GM13976 (cell line): ENCODE results near the gene SERPINI1.
"Not testable (repeated sequence)": the region's sequence is repeated elsewhere in the genome, so short reads cannot be mapped to it uniquely, and the experiment has no call there.

Source experiments
- DNase-seq: peaks from one replicate; pipeline ENCODE4 v3.0.0; 2012; ENCODE audit warnings: low spot score
- in situ Hi-C: fragments of 300-500 bp; cut with MboI; formaldehyde crosslinking; loops from one replicate; pipeline ENCODE4 v1.12.0; 2022; ENCODE audit warnings: low sequenced_read_pairs, mixed read lengths, inconsistent platforms; ENCODE audit not compliant: unreplicated experiment
- TF ChIP-seq, protein P1 (sequence below): IDR thresholded peaks from 2 replicates; pipeline ENCODE4 v1.5.1; 2012; ENCODE audit warnings: borderline replicate concordance, mild to moderate bottlenecking; ENCODE audit not compliant: insufficient read depth; ENCODE audit errors: extremely low read depth, missing control alignments, control extremely low read depth

Gene SERPINI1

DNA sequence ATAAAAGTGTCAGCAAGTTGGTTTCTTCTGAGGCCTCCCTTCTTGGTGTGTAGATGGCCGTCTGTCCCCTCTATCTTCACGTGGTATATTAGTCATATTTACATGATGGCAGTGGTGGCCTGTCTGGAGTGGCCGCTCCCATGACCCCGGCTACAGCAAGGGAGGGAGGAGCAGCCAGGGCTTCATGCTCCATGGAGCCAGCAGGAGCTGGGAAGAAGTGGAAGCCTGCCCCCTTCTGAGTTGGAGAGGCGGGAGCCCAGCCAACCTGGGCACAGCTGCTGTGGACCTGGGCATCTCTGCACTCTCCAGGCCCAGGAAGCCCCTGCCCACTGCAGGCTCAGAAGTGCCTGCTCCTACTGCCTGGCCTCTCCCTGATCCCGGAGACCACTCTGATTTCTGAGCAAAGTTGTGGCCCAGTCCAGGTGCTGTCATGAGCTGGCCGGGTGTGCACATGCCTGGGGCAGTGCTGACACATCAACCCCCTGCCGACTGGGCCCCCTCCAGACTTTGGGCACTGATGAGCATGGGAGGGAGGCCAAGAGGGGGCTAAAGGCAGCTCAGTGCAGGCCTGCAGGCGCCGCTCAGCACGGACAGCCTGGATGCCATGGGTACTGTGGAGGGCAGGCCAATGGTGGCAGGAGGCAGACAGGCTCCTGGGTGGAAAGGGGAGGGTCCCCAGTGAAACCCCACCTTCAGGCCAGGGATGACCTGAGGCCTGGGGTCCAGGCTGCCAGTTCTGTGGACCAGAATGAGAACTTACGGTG is 84.8 kb downstream of the SERPINI1 start:
- in situ Hi-C loops, result no loop called here
- DNase-seq, result no peak
- TF ChIP-seq, protein P1, sequence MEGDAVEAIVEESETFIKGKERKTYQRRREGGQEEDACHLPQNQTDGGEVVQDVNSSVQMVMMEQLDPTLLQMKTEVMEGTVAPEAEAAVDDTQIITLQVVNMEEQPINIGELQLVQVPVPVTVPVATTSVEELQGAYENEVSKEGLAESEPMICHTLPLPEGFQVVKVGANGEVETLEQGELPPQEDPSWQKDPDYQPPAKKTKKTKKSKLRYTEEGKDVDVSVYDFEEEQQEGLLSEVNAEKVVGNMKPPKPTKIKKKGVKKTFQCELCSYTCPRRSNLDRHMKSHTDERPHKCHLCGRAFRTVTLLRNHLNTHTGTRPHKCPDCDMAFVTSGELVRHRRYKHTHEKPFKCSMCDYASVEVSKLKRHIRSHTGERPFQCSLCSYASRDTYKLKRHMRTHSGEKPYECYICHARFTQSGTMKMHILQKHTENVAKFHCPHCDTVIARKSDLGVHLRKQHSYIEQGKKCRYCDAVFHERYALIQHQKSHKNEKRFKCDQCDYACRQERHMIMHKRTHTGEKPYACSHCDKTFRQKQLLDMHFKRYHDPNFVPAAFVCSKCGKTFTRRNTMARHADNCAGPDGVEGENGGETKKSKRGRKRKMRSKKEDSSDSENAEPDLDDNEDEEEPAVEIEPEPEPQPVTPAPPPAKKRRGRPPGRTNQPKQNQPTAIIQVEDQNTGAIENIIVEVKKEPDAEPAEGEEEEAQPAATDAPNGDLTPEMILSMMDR, result no peak

DNA sequence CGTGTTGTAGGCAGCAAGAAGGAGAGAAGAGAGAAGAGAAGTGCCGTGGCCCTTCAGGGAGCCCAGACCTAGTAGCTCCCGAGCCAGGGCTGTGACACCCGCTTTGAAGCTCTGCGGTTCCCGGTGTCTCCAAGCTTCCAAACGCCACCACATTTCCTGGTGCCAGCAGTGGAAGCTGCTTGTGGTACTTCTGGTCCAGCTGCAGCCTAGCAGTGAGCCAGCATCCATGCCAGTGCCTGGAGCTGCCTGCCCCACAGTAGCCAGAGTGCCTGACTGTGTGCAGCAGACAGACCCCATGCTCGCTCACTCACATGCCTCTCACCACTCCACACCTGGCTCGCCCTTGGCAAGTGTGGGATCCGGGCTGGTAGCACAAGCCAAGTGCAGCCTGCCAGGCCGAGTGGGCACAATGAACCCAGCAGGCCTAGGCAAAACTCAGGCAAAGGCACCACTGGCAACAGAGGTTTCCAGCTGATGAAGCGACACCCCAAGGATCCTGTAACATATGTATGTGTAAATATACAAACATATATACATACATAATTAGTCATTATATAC is 85.8 kb downstream of the SERPINI1 start:
- in situ Hi-C loops, result no loop called here
- TF ChIP-seq, protein P1, result no peak
- DNase-seq, result no peak

DNA sequence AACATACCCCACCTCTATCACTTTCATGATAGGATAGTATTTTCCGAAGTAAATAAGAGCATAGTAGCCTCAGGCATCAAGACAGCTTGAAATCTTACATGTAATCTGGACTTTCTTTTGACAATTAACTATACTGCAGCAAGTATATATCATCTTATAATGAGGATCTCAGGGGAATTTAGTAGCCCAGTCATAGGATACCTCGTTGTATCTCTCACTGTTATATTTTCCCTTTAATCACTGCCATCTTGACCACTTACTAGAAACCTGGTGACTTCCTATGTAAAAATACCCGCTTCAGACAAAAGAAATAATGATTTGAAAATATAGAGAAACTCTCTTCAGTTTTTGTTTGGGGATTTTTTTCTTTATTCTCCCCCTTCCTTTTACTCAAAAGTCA is 88.2 kb downstream of the SERPINI1 start:
- TF ChIP-seq, protein P1, result no peak
- no peak for DNase-seq
- in situ Hi-C loops, result no loop called here

DNA sequence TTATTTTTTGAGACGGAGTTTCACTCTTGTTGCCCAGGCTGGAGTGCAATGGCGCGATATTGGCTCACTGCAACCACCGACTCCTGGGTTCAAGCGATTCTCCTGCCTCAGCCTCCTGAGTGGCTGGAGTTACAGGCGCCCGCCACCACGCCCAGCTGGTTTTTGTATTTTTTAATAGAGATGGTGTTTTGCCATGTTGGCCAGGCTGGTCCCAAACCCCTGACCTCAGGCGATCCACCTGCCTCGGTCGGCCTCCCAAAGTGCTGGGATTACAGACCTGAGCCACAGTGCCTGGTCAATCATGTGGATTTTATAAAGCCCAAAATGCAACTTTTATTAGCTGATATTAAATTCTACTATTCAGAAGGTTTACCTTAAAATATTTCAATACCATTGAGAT is 92.1 kb downstream of the SERPINI1 start:
- in situ Hi-C loops, result not testable (repeated sequence)

DNA sequence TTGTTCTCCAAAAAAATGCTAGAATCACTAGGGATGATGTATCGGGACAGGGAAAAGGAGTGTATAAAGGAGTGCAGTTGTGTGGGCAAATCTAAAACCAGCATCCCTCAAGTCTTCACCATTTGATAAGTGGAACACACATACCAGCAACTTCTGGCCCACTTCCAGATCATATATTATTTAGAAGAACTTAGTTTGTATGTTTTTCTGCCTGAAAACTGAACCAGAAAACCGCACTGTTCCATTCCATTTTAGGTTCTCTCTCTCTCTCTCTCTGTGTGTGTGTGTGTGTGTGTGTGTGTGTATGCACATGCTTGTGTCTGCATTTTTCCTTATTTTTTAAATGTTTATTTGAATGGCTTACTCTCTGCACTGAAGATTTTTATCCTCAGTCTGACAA is 93.5 kb downstream of the SERPINI1 start:
- in situ Hi-C loops, result no loop called here
- no peak for DNase-seq
- TF ChIP-seq, protein P1, result no peak

More for the DNA sequence above, 92.1 kb downstream of the SERPINI1 start:
- DNase-seq, result not testable (repeated sequence)

DNA sequence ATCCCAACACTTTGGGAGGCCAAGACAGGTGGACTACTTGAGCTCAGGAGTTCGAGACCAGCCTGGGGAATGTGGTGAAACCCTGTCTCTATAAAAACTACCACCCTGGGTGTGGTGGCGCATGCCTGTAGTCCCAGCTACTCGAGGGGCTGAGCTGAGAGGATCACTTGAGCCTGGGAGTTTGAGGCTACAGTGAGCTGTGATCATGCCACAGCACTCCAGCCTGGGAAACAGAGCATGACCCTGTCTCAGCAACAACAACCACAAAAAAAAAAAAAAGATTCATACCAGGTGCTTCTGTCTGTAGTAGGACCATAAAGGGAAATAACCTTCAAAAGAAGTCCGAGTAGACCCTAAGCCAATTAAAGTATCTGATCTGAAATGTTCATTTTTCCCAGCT is 94.5 kb downstream of the SERPINI1 start:
- TF ChIP-seq, protein P1, result no peak
- no peak for DNase-seq
- in situ Hi-C loops, result no loop called here

DNA sequence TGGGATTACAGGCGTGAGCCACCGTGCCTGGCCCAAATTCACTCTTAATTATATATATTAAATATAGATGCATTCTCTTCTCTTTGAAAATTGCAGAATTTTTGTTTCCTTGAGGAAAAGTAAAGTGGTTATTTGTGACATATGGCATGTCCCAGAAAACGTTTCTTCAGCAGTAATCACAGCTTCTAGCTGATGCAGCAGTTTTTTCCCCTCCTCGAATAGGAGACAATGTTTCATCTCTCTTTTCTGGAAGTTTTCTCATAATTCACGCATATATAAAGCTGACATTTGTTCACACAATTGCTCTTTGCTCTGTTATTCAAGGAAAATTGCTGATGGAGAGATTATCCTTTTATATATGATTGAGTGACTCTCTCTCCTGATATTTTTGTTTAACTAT is 99.8 kb downstream of the SERPINI1 start:
- TF ChIP-seq, protein P1, result no peak
- DNase-seq, result no peak
- in situ Hi-C loops, result no loop called here
